ENCODE results near the gene TTC7B.

GRCh38 chr14:90508536-90509254 lies 307.5 kb downstream of the TTC7B start:
- no peak for TF ChIP-seq CTCF (IDR thresholded peaks at IDR 0.05)
- peak in 1 of 2 donors; percentile 20 for TF ChIP-seq POLR2A (IDR thresholded peaks at IDR 0.05)
